Stimulated activated CD4-positive, alpha-beta T cell treated with anti-CD3 and anti-CD28 coated beads, Interleukin-2, amount 100 ng/mL, for 48 hours (primary cell): ENCODE results near the gene TMEM267.
"Not testable (repeated sequence)": the region's sequence is repeated elsewhere in the genome, so short reads cannot be mapped to it uniquely, and the experiment has no call there.

Source experiments
- DNase-seq, 2 donors: peaks; one replicate each; pipeline ENCODE4 v3.0.0-alpha.2; 2020

Gene TMEM267

GRCh38 chr5:43483298-43484105 is at the start of gene TMEM267:
TMEM267 (minus strand) TSS chr5:43483865; CDS start chr5:43453969, 29,896 bp downstream.
- peak; percentile 72 to 76 for DNase-seq

GRCh38 chr5:43530648-43531047 is 47.0 kb upstream of the TMEM267 start:
- no peak for DNase-seq

DNA sequence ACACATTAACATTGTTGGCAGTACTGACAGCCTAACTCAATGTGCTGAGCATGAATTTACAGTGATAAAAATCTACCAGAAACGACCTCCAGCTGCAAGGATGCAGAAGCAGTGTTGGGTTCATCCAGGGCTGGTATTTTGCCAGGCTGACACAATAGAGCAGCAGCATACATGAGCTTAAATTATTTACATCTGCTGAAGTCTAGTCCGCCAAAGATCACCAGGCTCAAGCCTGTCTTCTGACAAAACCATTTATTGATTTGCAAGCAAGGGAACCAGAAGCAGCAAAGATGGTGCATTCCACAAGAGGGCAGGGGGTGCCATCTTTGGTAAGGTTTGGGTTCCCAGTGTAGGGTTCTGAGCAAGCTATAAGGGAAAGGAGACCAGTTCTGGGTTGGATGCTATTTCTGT is 40.0 kb upstream of the TMEM267 start:
- DNase-seq: no peak

DNA sequence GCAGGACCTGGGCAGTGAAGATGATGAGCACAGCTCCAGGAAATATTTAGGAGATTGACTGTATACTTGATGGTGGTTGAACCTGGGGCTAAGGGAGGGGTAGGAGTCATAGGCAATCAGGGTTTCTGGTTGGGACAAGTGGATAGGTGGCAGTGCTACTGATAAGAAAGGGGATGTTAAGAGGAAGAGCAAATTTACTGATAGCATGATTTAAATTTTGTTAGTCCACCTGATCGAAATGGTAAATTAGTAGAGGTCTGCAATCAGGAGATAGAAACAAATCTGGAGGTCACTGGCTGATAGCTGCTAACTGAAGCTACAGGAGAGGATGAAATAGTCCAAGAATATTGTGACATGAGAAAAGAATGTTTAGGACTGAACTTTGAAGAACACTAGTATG is 37.0 kb upstream of the TMEM267 start:
- DNase-seq: no peak

- DNase-seq: no peak
These were observed 32.0 kb upstream of the TMEM267 start for GRCh38 chr5:43515678-43516048.

DNA sequence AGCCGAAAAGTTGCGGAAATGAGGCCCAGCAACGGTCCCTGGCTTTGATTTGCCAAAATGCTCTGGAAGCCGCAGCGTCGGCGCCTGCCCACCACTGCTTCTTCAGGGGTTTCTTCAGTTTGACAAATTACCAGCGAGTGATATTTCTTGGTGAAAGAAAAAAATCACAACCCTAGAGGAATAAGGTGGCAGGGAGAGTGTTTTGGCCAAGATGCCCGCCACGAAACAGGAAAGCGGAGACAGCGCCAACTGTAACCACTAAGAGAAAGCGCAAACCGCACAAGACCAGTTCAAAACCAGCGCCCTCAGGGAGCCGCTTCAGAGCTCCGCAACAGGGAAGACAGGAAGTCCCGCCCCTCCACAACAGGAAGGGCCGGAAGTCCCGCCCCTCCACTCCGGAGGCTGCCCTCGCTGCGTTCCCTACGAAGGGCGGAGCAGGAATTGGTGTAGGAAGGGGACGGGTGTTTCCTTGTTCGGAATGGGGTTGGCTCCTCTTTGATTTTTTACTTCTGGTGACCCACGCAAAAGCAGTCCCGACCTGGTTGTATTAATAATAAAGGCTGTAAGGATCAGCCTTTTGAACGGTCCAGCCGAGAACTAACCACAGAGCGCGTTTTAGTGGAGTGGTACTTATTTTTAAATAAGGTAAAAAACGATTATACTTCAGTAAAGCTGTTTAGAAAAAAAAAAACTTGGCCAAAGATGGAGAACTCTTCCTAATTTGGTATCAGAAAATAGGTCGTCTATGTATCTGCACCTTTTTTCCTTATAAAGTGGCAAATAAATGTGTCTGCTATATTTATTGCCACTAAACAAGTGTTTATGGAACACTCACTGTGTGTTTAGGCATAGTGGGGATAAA is 31.4 kb upstream of the TMEM267 start, which contains the start of gene C5orf34:
Gene C5orf34, minus strand, starts transcription at position 333 of the 862 bp plus-strand sequence. CDS start 5,809 bp downstream, outside the sequence.
- DNase-seq: peak; percentile 96 to 97

DNA sequence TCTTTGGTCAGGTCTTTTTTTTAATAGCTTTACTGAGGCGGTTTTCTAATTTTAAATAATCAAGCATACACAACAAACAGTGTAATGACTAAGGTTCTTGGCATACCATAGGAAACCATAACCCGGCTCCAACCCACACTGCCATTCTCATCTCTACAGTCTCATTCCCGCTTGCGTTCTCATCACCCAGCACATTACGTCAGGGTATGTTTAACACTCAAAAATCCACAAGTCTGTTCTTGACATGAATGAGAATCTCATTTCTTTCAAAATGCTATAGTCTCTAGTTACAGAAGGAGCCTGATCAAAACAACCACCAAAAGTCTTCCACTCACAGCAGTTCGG is 30.8 kb upstream of the TMEM267 start:
- DNase-seq: no peak

DNA sequence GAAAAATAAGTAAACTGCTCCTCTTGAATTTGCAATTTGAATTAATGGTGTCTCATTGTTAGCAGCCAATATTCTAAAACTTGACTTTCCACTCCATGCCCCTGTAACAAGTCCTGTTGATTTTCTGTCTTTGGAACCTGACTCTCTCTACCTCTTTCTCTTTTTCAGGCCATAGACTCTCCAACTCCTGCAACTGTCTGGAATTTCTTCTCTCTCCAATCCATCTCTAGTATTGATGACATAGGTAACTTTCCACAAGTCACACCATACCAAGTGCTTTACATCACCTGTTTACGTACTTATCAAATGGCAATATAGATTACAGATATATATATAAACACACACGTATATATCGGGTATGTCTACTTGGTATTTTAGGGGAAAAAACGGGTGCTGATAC is 30.4 kb upstream of the TMEM267 start:
- no peak for DNase-seq

DNA sequence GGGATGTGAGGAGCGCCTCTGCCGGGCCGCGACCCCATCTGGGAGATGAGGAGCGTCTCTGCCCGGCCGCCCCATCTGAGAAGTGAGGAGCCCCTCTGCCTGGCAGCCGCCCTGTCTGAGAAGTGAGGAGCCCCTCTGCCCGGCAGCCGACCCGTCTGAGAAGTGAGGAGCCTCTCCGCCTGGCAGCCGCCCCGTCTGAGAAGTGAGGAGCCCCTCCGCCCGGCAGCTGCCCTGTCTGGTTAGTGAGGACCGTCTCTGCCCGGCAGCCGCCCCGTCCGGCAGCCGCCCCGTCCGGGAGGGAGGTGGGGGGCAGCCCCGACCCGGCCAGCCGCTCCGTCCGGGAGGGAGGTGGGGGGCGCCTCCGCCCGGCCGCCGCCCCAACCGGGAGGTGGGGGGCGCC is 27.4 kb upstream of the TMEM267 start:
- not testable (repeated sequence) for DNase-seq

DNA sequence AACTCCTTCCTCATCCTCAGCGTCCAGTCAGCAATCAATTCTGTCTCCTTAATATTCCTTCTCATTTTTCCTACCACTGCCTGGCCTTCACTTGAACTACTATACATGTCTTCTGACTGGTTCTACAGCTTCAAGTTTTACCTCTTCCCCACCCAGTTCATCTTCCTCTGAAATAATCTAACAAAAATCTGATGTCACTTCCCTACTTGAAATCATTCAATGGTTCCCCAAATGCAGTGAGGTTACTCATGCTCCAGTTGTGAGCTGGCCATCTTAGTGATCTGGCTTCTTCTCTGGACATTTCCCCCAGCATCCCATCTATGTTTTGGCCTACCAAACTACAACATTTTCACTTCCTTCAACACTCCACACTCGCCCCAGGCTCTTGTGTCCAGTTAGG is 14.9 kb upstream of the TMEM267 start:
- DNase-seq: no peak

GRCh38 chr5:43497311-43498104 is 13.8 kb upstream of the TMEM267 start:
- DNase-seq: no peak

GRCh38 chr5:43491326-43491725 is 7.7 kb upstream of the TMEM267 start:
- no peak for DNase-seq

- no peak for DNase-seq
These were observed 2.7 kb upstream of the TMEM267 start for GRCh38 chr5:43486353-43486752.

- no peak for DNase-seq
These were observed 1.7 kb upstream of the TMEM267 start for GRCh38 chr5:43485406-43485805.

DNA sequence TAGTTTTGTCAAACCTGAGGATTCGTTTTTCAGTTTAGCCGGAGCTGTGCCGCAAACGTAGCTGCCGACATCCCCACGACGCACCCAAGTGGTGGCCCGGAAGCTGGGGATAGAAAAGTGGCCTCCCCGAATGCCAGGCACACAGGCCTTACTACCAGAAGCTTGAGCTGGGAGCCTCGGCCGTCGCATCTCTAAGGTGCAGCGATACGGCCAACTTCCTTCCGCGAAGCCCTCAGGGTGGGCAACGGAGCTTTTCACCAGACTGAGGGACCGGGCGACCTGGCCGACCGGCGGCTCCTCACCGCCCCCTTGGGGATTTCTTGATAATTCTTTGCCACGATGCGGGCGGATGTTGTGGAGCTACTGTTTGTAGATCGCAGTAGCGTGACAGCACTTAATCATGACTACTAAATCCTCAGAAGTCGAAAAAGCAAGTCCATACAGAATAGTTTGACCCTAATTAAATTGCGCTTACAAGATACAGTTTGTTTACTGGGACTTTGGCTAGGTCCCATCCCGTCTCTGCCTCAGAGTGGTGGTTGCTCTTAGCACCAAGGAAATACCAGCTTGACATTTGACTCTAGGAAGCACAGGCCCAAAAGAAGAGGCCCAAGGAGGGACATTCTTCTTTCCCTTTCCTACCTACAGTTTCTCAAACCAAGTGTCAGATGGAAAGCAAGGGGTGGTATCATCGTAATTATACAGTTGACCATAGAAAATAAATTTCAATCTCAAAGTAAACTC is 613 bp upstream of the TMEM267 start:
- peak; percentile 78 to 80 for DNase-seq

GRCh38 chr5:43482490-43483297 is 971 bp downstream of the TMEM267 start:
- peak in 1 of 2 donors; percentile 6 for DNase-seq

DNA sequence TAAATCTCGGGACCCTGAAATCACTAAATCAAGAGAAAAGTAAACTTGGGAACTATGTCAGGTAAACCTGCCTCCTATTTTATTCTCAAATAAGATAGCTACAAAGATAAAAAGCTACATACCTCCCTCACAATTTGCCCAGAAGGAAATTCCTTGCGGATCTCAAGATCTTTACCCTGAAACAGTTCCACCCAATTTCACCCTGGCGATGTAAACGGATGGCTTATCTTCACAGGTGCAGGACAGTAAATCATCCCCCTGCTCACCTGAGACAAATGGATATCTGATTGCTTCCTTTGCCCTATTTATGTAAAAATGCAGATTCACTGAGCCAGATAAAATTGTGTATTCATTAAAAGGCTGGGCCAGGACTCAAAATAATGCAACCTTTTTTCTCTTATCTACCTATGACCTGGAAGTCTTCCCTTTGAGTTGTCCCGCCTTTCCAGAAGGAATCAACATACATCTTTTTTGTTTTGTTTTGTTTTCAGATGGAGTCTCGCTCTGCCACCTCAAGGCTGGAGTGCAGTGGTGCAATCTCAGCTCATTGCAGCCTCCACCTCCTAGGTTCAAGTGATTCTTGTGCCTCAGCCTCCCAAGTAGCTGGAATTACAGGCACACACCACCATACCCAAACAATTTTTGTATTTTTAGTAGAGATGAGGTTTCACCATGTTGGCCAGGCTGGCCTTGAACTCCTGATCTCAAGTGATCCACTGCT is 13.8 kb downstream of the TMEM267 start:
- DNase-seq: no peak

DNA sequence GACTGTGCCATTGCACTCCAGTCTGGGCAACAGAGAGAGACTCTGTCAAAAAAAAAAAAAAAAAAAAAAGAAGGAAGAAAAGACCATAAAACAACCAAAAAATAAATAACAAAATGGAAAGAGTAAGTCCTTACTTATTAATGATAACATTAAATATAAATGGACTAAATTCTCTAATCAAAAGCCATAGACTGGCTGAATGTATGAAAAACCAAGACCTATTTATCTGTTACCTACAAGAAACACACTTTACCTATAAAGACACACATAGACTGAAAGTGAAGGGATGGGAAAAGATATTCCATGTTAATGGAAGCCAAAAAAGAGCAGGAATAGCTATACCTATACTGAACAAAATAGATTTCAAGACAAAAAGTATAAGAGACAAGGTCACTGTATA is 16.6 kb downstream of the TMEM267 start:
- no peak for DNase-seq

- not testable (repeated sequence) for DNase-seq
These were observed 18.2 kb downstream of the TMEM267 start for GRCh38 chr5:43465455-43465854.

DNA sequence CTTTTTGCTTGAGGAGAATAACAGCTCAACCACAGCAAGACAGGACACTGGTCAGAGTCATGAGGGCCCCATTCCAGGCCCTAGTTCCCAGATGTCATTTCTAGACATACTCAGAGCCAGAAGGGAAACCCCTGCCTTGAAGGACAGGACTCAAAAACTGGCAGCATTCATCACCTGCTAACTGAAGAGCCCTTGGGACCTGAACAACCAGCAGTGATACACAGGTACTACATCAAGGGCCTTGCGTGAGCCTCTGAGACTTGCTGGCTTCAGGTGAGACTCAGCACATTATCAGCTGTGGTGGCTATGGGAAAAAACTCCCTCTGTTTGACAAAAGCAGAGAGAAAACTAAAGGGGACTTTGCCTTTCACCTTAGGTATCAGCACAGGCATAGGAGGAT is 22.6 kb downstream of the TMEM267 start:
- no peak for DNase-seq

- no peak for DNase-seq
These were observed 27.1 kb downstream of the TMEM267 start for GRCh38 chr5:43456556-43456955.
